Chondrocyte (in vitro differentiated cells): ENCODE data around the gene GCC2. TPM values are rescaled to one million over a fixed set of nuclear protein-coding genes. Genes with fewer than 3 reads are reported as not detected.
A peak's percentile ranks its signal among the peaks of the same experiment; 100 is the strongest.

Experiments
- DNase-seq: peaks from one replicate; pipeline ENCODE4 v3.0.0; 2021; ENCODE audit warnings: mixed read lengths, low spot score
- H3K27ac Mint-ChIP-seq: one replicate; pipeline ENCODE4 v1.8.0; 2021; ENCODE audit warnings: mild to moderate bottlenecking, moderate library complexity, mixed read lengths; ENCODE audit not compliant: unreplicated experiment
- H3K27me3 Mint-ChIP-seq: 2 replicates; pipeline ENCODE4 v1.8.0; 2021; ENCODE audit warnings: low read depth, mixed read lengths
- H3K36me3 Mint-ChIP-seq: 2 replicates; pipeline ENCODE4 v1.8.0; 2021; ENCODE audit warnings: low read depth, mixed read lengths
- H3K4me1 Mint-ChIP-seq: 2 replicates; pipeline ENCODE4 v1.8.0; 2021; ENCODE audit warnings: low read depth, mild to moderate bottlenecking, mixed read lengths
- H3K4me3 Mint-ChIP-seq: one replicate; pipeline ENCODE4 v1.8.0; 2021; ENCODE audit warnings: mild to moderate bottlenecking, moderate library complexity, mixed read lengths; ENCODE audit not compliant: unreplicated experiment
- H3K9me3 Mint-ChIP-seq: 2 replicates; pipeline ENCODE4 v1.8.0; 2021; ENCODE audit warnings: low read depth, mixed read lengths
- CTCF ChIP-seq: fragments of 200-600 bp; sonication (generic); IDR thresholded peaks from 2 replicates; pipeline ENCODE4 v1.5.0; 2021; ENCODE audit warnings: antibody characterized with exemption, mild to moderate bottlenecking, moderate library complexity
- total RNA-seq: library from RNA; stranded (reverse); gene quantifications from 3 replicates; pipeline ENCODE4 v1.2.1, GENCODE V29; 2021

GCC2 gene
- total RNA-seq, 1 donor from 2014 or later: 24.2 TPM

DNA sequence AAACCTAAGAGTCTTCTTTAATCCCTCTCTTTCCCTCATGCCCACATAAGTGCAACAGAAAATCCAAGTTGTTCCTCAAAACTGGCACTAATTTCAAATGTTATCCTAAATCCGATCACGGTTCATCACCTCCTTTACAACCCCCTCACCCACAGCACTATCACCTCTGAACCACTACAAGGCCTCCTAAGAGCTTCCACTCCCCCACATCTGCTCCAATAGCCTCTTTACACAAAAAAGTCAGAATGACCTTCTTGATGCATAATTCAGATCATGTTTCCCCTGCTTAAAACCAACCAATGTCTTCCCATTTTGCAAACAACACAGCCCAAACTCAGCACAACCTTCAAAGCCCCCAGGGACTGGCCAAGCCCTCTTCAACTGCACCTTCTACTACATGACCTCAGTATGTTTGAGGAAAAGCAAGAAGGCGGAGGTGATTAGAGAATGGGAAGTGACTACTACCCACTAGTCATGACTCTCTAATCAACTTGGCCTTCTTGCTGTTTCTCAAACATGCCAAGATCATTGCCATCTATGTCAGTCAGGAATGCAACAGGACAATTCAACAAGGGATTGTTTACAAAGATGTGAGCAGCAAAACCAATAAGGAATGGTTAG, 34.6 kb upstream of the GCC2 start:
- Mint-ChIP-seq H3K4me1 (peaks cover 19% of the 10 kb centered on the region), H3K9me3 (no peaks in the 10 kb centered on the region), H3K4me3 (no peak overlapping the region), H3K27me3 (no peaks in the 10 kb centered on the region), H3K36me3 (no peaks in the 10 kb centered on the region), H3K27ac (no peak overlapping the region)
- DNase-seq: no peak
- no peak for TF ChIP-seq CTCF

- H3K27me3 Mint-ChIP-seq: no peaks in the 10 kb centered on the region
- no peaks in the 10 kb centered on the region for H3K9me3 Mint-ChIP-seq
- TF ChIP-seq CTCF: no peak
- H3K27ac Mint-ChIP-seq: no peak overlapping the region
- no peak overlapping the region for H3K4me3 Mint-ChIP-seq
- no peaks in the 10 kb centered on the region for H3K36me3 Mint-ChIP-seq
- peaks cover 16% of the 10 kb centered on the region for H3K4me1 Mint-ChIP-seq
- no peak for DNase-seq
Observed at GRCh38 chr2:108414945-108415344, 34.1 kb upstream of the GCC2 start.

- Mint-ChIP-seq H3K27me3 (no peaks in the 10 kb centered on the region), H3K9me3 (no peaks in the 10 kb centered on the region), H3K4me3 (no peak overlapping the region), H3K4me1 (peaks cover 16% of the 10 kb centered on the region), H3K27ac (no peak overlapping the region), H3K36me3 (no peaks in the 10 kb centered on the region)
- DNase-seq: no peak
- peak; percentile 8 for TF ChIP-seq CTCF
Observed at GRCh38 chr2:108417254-108417653, 31.8 kb upstream of the GCC2 start.

- H3K27ac Mint-ChIP-seq: no peak overlapping the region
- H3K27me3 Mint-ChIP-seq: no peaks in the 10 kb centered on the region
- DNase-seq: no peak
- H3K4me1 Mint-ChIP-seq: peaks cover 9% of the 10 kb centered on the region
- TF ChIP-seq CTCF: no peak
- H3K36me3 Mint-ChIP-seq: peaks cover 2% of the 10 kb centered on the region
- no peaks in the 10 kb centered on the region for H3K9me3 Mint-ChIP-seq
- no peak overlapping the region for H3K4me3 Mint-ChIP-seq
Observed at GRCh38 chr2:108418416-108418815, 30.6 kb upstream of the GCC2 start.

- Mint-ChIP-seq H3K4me3 (no peak overlapping the region), H3K36me3 (peaks cover 2% of the 10 kb centered on the region), H3K9me3 (no peaks in the 10 kb centered on the region), H3K27ac (no peak overlapping the region), H3K4me1 (no peaks in the 10 kb centered on the region), H3K27me3 (no peaks in the 10 kb centered on the region)
- no peak for TF ChIP-seq CTCF
- DNase-seq: no peak
Observed at GRCh38 chr2:108423067-108423466, 25.9 kb upstream of the GCC2 start.
